GM12878 (cell line): ENCODE results near the gene ARVCF. TPM values are rescaled to one million over a fixed set of nuclear protein-coding genes. Genes with fewer than 3 reads are reported as not detected.

ENCODE experiments used
- ATAC-seq: fragments of 200-7000 bp; cut with Tn5 transposase; 3 replicates; pipeline ENCODE4 v1.9.1; 2020; ENCODE audit warnings: mild to moderate bottlenecking, moderate library complexity
- BruUV-seq: library from RNA; stranded (reverse); fragments of 400-500 nt; replicated peaks from 2 replicates; lab custom pipeline; 2021; lab: Mats Ljungman, UMichigan
- CTCF ChIA-PET: fragments of 300-600 bp; sonication (Branson Sonifier 250); formaldehyde crosslinking; extraction: SDS; loops from one replicate; lab custom pipeline; 2021; ENCODE audit warnings: inconsistent platforms; lab: Yijun Ruan, JAX
- POLR2A ChIA-PET: fragments of 350-600 bp; formaldehyde crosslinking; extraction: SDS; loops from one replicate; lab custom pipeline; 2021; ENCODE audit warnings: inconsistent platforms; lab: Charles Lee
- RAD21 ChIA-PET: fragments of 300-600 bp; sonication (Branson Sonifier 250); formaldehyde crosslinking; loops from one replicate; lab custom pipeline; 2023; ENCODE audit warnings: antibody characterized with exemption; ENCODE audit not compliant: unreplicated experiment; lab: Charles Lee
- SMC1A ChIA-PET: fragments of 300-600 bp; sonication (Branson Sonifier 250); formaldehyde crosslinking; loops from one replicate; lab custom pipeline; 2023; ENCODE audit not compliant: unreplicated experiment, uncharacterized antibody; lab: Charles Lee
- DNase-seq: peaks from one replicate; pipeline ENCODE4 v3.0.0-alpha.2; 2011; ENCODE audit warnings: low read depth, low spot score
- FAIRE-seq: peaks from 3 replicates; lab custom pipeline; 2011; peaks lifted over from hg19 to GRCh38; lab: Jason Lieb, UNC
- H2AFZ ChIP-seq: 2 replicates; pipeline ENCODE4 v1.6.0; 2011; ENCODE audit warnings: low read depth, low read length, control low read depth; ENCODE audit not compliant: control insufficient read depth
- H3K27ac ChIP-seq: 2 replicates; pipeline ENCODE4 v1.5.1; 2011; ENCODE audit warnings: control low read depth; ENCODE audit not compliant: control insufficient read depth, insufficient read depth
- H3K27me3 ChIP-seq, 2 experiments: replicated peaks in 1 of 2; 2 replicates each; pipeline versions ENCODE4 v1.6.0 to v1.6.1; 2011; ENCODE audit warnings: low read length in 1 of 2; ENCODE audit not compliant: control insufficient read depth in 2 of 2, insufficient read depth in 2 of 2
- H3K36me3 ChIP-seq, 2 experiments: 2 replicates each; pipeline ENCODE4 v1.5.1; 2011; ENCODE audit warnings: low read length in 1 of 2; ENCODE audit not compliant: control insufficient read depth in 2 of 2, insufficient read depth in 2 of 2
- H3K4me1 ChIP-seq: 2 replicates; pipeline ENCODE4 v1.6.1; 2011; ENCODE audit warnings: mild to moderate bottlenecking, low read length, moderate library complexity, mixed read lengths; ENCODE audit not compliant: control insufficient read depth, insufficient read depth
- H3K4me2 ChIP-seq: 2 replicates; pipeline ENCODE4 v1.6.0; 2011; ENCODE audit warnings: control low read depth; ENCODE audit not compliant: control insufficient read depth, insufficient read depth
- H3K4me3 ChIP-seq: fragments of 200-600 bp; sonication (generic); 2 replicates; pipeline ENCODE4 v1.5.1; 2016
- H3K79me2 ChIP-seq: 2 replicates; pipeline ENCODE4 v1.6.0; 2011; ENCODE audit warnings: low read length; ENCODE audit not compliant: control insufficient read depth, insufficient read depth
- H3K9ac ChIP-seq: 2 replicates; pipeline ENCODE4 v1.8.0; 2011; ENCODE audit warnings: low read length, control low read depth, mixed read lengths; ENCODE audit not compliant: control insufficient read depth, insufficient read depth
- H3K9me3 ChIP-seq: replicated peaks from 3 replicates; pipeline ENCODE4 v1.5.1; 2011; ENCODE audit warnings: mild to moderate bottlenecking, low read length; ENCODE audit not compliant: control insufficient read depth, insufficient read depth
- H4K20me1 ChIP-seq: 2 replicates; pipeline ENCODE4 v1.6.0; 2011; ENCODE audit not compliant: control insufficient read depth, insufficient read depth
- BACH1 ChIP-seq: fragments of 450-650 bp; IDR thresholded peaks from 2 replicates; pipeline ENCODE4 v1.6.1; 2017; ENCODE audit warnings: mild to moderate bottlenecking, borderline replicate concordance
- CHD4 ChIP-seq: fragments of 200-600 bp; sonication (generic); IDR thresholded peaks from 2 replicates; pipeline ENCODE4 v1.6.1; 2016; ENCODE audit warnings: mild to moderate bottlenecking
- IRF5 ChIP-seq: fragments of 450-650 bp; IDR thresholded peaks from 2 replicates; pipeline ENCODE4 v1.6.1; 2017; ENCODE audit warnings: borderline replicate concordance
- NFYB ChIP-seq: IDR thresholded peaks from 2 replicates; pipeline ENCODE4 v1.6.1; 2011; ENCODE audit warnings: low read depth, mild to moderate bottlenecking, low read length, improper control_type of control experiment, moderate library complexity; ENCODE audit not compliant: insufficient read depth
- PBX3 ChIP-seq: IDR thresholded peaks from 2 replicates; pipeline ENCODE4 v1.6.1; 2011; ENCODE audit warnings: mild to moderate bottlenecking, low read depth, low read length, moderate library complexity; ENCODE audit not compliant: insufficient replicate concordance
- RELA ChIP-seq: fragments of 450-650 bp; IDR thresholded peaks from 2 replicates; pipeline ENCODE4 v1.8.0; 2014; ENCODE audit warnings: borderline replicate concordance; ENCODE audit not compliant: partially characterized antibody
- REST ChIP-seq: IDR thresholded peaks from 2 replicates; pipeline ENCODE4 v1.6.1; 2012; ENCODE audit warnings: mild to moderate bottlenecking, low read depth, low read length
- SIN3A ChIP-seq: IDR thresholded peaks from 2 replicates; pipeline ENCODE4 v1.6.1; 2012; ENCODE audit warnings: low read depth, low read length, improper control_type of control experiment
- SMARCA5 ChIP-seq: fragments of 450-650 bp; IDR thresholded peaks from 2 replicates; pipeline ENCODE4 v1.6.1; 2017; ENCODE audit warnings: mild to moderate bottlenecking
- SP1 ChIP-seq: IDR thresholded peaks from one replicate; pipeline ENCODE4 v1.6.1; 2011; ENCODE audit warnings: low read depth, low read length
- SRF ChIP-seq, 2 experiments: IDR thresholded peaks; 2 replicates each; pipeline ENCODE4 v1.6.1; 2011; ENCODE audit warnings: low read depth in 2 of 2, low read length in 2 of 2, mild to moderate bottlenecking in 1 of 2, moderate library complexity in 1 of 2
- YBX1 ChIP-seq: fragments of 450-650 bp; IDR thresholded peaks from 2 replicates; pipeline ENCODE4 v1.6.1; 2016; ENCODE audit warnings: antibody characterized with exemption
- WGBS: methylation state at CpG from one replicate; pipeline ENCODE4 v1.1.6; 2016; ENCODE audit warnings: low lambda C conversion rate; ENCODE audit not compliant: insufficient replicate concordance, insufficient coverage; ENCODE audit errors: missing lambda C conversion rate; 5-methylcytosine and 5-hydroxymethylcytosine counted together
- in situ Hi-C: fragments of 300-500 bp; cut with MboI; formaldehyde crosslinking; loops from 9 replicates; pipeline ENCODE4 v1.14.3; 2018; ENCODE audit warnings: mixed read lengths
- intact Hi-C: fragments of 100-400 bp; cut with micrococcal nuclease; formaldehyde crosslinking; loops from one replicate; pipeline ENCODE4 v1.14.2; 2022; ENCODE audit not compliant: unreplicated experiment
- polyA plus RNA-seq, 11 experiments: library from polyadenylated mRNA; depleted of rRNA in 4 of 11; unstranded in 6 of 11; stranded (reverse) in 5 of 11; fragments of >200 nt; fragmentation: Nextera tagmentation in 4 of 11; fragmentation: Illumina TruSeq in 1 of 11; extraction: Ambion mirVana in 4 of 11; extraction: Trizol in 1 of 11; gene quantifications; 1 replicate in 1 of 11; 2 replicates in 10 of 11; pipeline versions ENCODE4 v1.2.1 to v1.2.3, GENCODE V29; 2011 to 2016; ENCODE audit warnings: inconsistent platforms in 2 of 11, missing spikeins in 2 of 11, low read depth in 1 of 11
- total RNA-seq, 4 experiments: library from RNA; depleted of rRNA in 3 of 4; stranded (reverse); fragments of >200 nt in 3 of 4; fragmentation: Illumina TruSeq in 1 of 4; extraction: Trizol in 1 of 4; gene quantifications; 2 replicates each; pipeline versions ENCODE4 v1.2.1 to v1.2.3, GENCODE V29; 2013 to 2021
- TF ChIP-seq, protein P1 (sequence below): fragments of 450-650 bp; IDR thresholded peaks from 2 replicates; pipeline ENCODE4 v1.6.1; 2016; ENCODE audit warnings: mild to moderate bottlenecking, moderate library complexity, borderline replicate concordance

Gene ARVCF
- total and polyA plus RNA-seq, 10 of the 15 experiments (the other 5 are each of a cell fraction or from before 2014, with no cell fraction given), result 0.13 to 1.9 (median 1.0) TPM; not detected in 2

- TF ChIP-seq SIN3A, result no peak
- no peak for TF ChIP-seq CHD4
- no peak for TF ChIP-seq REST
- no peak for TF ChIP-seq YBX1
- TF ChIP-seq SP1, result peak; percentile 15
- TF ChIP-seq BACH1, result no peak
- no peak for TF ChIP-seq PBX3
- TF ChIP-seq SMARCA5, result no peak
- no peak for TF ChIP-seq RELA
- TF ChIP-seq SRF (IDR thresholded peaks at IDR 0.05; ENCODE audit: low read depth in 2 of 2, low read length in 2 of 2), result no peak
- TF ChIP-seq, protein P1, sequence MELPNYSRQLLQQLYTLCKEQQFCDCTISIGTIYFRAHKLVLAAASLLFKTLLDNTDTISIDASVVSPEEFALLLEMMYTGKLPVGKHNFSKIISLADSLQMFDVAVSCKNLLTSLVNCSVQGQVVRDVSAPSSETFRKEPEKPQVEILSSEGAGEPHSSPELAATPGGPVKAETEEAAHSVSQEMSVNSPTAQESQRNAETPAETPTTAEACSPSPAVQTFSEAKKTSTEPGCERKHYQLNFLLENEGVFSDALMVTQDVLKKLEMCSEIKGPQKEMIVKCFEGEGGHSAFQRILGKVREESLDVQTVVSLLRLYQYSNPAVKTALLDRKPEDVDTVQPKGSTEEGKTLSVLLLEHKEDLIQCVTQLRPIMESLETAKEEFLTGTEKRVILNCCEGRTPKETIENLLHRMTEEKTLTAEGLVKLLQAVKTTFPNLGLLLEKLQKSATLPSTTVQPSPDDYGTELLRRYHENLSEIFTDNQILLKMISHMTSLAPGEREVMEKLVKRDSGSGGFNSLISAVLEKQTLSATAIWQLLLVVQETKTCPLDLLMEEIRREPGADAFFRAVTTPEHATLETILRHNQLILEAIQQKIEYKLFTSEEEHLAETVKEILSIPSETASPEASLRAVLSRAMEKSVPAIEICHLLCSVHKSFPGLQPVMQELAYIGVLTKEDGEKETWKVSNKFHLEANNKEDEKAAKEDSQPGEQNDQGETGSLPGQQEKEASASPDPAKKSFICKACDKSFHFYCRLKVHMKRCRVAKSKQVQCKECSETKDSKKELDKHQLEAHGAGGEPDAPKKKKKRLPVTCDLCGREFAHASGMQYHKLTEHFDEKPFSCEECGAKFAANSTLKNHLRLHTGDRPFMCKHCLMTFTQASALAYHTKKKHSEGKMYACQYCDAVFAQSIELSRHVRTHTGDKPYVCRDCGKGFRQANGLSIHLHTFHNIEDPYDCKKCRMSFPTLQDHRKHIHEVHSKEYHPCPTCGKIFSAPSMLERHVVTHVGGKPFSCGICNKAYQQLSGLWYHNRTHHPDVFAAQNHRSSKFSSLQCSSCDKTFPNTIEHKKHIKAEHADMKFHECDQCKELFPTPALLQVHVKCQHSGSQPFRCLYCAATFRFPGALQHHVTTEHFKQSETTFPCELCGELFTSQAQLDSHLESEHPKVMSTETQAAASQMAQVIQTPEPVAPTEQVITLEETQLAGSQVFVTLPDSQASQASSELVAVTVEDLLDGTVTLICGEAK, result no peak
- no peak for TF ChIP-seq IRF5
- peak; percentile 72 for TF ChIP-seq NFYB
- Histone ChIP-seq H3K36me3 (no peaks in the 10 kb centered on the region; a peak in 1 of 4 replicates), H3K4me1 (no peaks in the 10 kb centered on the region), H3K4me3 (no peak overlapping the region), H3K27ac (no peak overlapping the region), H3K9me3 (no peaks in the 10 kb centered on the region), H3K4me2 (no peak overlapping the region), H2AFZ (no peak overlapping the region), H4K20me1 (no peaks in the 10 kb centered on the region), H3K27me3 (no peaks in the 10 kb centered on the region), H3K9ac (no peak overlapping the region), H3K79me2 (no peaks in the 10 kb centered on the region)
- CTCF ChIA-PET, result interaction anchor here (0.7 to 1.2 kb wide), 2 partner anchors 39 to 97 kb away, joined by 3 read pairs; no protein-coding TSS in a partner anchor
- intact Hi-C loops (loop anchor here (5.0 kb wide), 2 partner anchors 38 to 143 kb away; partner anchors contain the start of genes RANBP1 and TRMT2A), in situ Hi-C loops (no loop called here)
- RAD21 ChIA-PET, result interaction anchor here (1.1 kb wide), 1 partner anchor 155 kb away, joined by 3 read pairs; no protein-coding TSS in a partner anchor
- DNase-seq (no peak), ATAC-seq (peak; percentile 79), FAIRE-seq (no peak)
- no TSS peak for BruUV-seq
- SMC1A ChIA-PET, result no interaction called here
- POLR2A ChIA-PET, result no interaction called here
- 29% methylated on average over 11 of the region's 11 CpGs for WGBS
Observed at GRCh38 chr22:19974268-19974861, 42.3 kb downstream of the ARVCF start.
